Breast epithelium (tissue), 3 donors: ENCODE measurements around the gene PLA2G4D.

Source experiments
- CTCF ChIP-seq, 3 donors: fragments of 450-650 bp; IDR thresholded peaks; one replicate each; pipeline ENCODE4 v1.5.1; 2016 to 2017; ENCODE audit warnings: antibody characterized with exemption in 3 of 3, mild to moderate bottlenecking in 3 of 3, moderate library complexity in 3 of 3
- POLR2A ChIP-seq: fragments of 450-650 bp; IDR thresholded peaks from one replicate; pipeline ENCODE4 v1.6.1; 2016; ENCODE audit warnings: antibody characterized with exemption, mild to moderate bottlenecking, moderate library complexity

GRCh38 chr15:42065033-42065432 lies 29.3 kb downstream of the PLA2G4D start:
- TF ChIP-seq CTCF (IDR thresholded peaks at IDR 0.05): no peak
- TF ChIP-seq POLR2A: no peak
